ENCODE data around the gene SYNGR3. TPM values are rescaled to one million over a fixed set of nuclear protein-coding genes. Genes with fewer than 3 reads are reported as not detected.
"Not testable (repeated sequence)": the region's sequence is repeated elsewhere in the genome, so short reads cannot be mapped to it uniquely, and the experiment has no call there.

Gene SYNGR3
- total and polyA plus RNA-seq, 10 donors: 0.85 to 11.4 (median 2.8) TPM

DNA sequence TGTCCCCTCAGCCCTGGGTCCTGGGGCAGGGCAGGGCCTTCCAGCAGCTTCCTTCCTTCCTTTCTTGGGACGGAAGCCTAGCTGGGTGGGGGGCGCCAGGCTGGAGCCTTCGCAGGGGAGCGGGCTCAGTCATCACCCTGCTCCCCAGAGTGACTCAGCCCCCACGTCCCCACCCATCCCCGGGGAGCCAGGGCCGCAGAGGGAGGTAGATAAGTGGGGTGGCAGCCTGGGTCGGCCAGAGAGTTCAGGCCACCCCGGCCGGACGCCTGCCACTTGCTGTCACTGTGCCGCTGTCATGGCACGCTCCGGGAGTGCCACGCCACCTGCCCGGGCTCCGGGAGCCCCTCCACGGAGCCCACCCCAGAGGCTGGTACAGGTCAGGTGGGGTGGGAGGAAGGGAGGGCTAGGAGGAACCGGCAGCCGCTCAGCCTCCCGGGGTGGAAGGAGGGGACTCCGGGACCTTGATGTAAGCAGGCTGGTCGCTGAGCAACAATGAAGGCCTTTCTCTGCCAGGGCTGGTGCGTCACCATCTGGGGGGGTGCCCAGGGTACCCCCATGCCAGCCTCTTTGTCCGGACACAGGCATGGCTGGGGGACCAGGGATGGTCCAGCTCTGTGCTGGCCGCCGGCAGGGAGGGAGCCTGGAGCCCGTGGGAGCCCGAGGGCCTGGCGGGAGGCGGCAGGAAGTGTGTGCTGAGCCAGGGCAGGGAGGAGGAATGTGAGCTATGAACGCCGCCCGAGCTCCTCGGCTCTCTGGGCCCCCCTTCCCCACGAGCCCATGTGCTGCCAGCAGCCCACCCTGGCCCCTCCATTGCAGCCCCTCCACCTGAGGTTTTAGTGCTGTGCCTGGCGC, 43.5 kb downstream of the SYNGR3 start:
- WGBS, 5 donors: 5 to 22% (median 19%) methylated on average over 16 to 37 of the region's 37 CpGs
- TF ChIP-seq POLR2AphosphoS5 (IDR thresholded peaks at IDR 0.05) (peak; percentile 17 to 75 (median 64)), POLR2A (IDR thresholded peaks at IDR 0.05) (no peak)
- TF ChIP-seq, protein P1, sequence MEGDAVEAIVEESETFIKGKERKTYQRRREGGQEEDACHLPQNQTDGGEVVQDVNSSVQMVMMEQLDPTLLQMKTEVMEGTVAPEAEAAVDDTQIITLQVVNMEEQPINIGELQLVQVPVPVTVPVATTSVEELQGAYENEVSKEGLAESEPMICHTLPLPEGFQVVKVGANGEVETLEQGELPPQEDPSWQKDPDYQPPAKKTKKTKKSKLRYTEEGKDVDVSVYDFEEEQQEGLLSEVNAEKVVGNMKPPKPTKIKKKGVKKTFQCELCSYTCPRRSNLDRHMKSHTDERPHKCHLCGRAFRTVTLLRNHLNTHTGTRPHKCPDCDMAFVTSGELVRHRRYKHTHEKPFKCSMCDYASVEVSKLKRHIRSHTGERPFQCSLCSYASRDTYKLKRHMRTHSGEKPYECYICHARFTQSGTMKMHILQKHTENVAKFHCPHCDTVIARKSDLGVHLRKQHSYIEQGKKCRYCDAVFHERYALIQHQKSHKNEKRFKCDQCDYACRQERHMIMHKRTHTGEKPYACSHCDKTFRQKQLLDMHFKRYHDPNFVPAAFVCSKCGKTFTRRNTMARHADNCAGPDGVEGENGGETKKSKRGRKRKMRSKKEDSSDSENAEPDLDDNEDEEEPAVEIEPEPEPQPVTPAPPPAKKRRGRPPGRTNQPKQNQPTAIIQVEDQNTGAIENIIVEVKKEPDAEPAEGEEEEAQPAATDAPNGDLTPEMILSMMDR (IDR thresholded peaks at IDR 0.05 in 8 of 11, conservative IDR thresholded peaks at IDR 0.05 in 3 of 11): no peak
- DNase-seq: no peak
- peak overlapping the region; percentile 60 to 90 (median 84) for H3K27ac ChIP-seq
- intact Hi-C loops (cut with DNase I; ENCODE audit: low total_unique reads): no loop called here
- H3K36me3 ChIP-seq: peaks cover 0 to 39% (median 4%) of the 10 kb centered on the region in 6 donors
- no peaks in the 10 kb centered on the region for H3K9me3 ChIP-seq
- H3K4me3 ChIP-seq: peak overlapping the region; percentile 16 to 63 (median 34)
- peaks cover 18 to 97% (median 79%) of the 10 kb centered on the region in 6 donors for H3K4me1 ChIP-seq
- H3K27me3 ChIP-seq (replicated peaks in 1 of 7): peaks cover 0 to 20% (median 0%) of the 10 kb centered on the region in 7 donors

- H3K4me3 ChIP-seq: peak overlapping the region in 7 of 8 donors; percentile 16 to 63 (median 36)
- DNase-seq; H3K9me3 ChIP-seq; intact Hi-C loops (cut with DNase I; ENCODE audit: low total_unique reads): not testable (repeated sequence)
- peaks cover 0 to 39% (median 4%) of the 10 kb centered on the region in 6 donors for H3K36me3 ChIP-seq
- peak overlapping the region; percentile 60 to 90 (median 84) for H3K27ac ChIP-seq
- H3K27me3 ChIP-seq (replicated peaks in 1 of 7): peaks cover 0 to 15% (median 0%) of the 10 kb centered on the region in 7 donors
- 24 to 66% (median 54%) methylated on average over 6 to 16 of the region's 32 CpGs for WGBS, 5 donors
- H3K4me1 ChIP-seq: peaks cover 18 to 97% (median 81%) of the 10 kb centered on the region in 6 donors
Measured at GRCh38 chr16:2033909-2034695, 44.3 kb downstream of the SYNGR3 start.

DNA sequence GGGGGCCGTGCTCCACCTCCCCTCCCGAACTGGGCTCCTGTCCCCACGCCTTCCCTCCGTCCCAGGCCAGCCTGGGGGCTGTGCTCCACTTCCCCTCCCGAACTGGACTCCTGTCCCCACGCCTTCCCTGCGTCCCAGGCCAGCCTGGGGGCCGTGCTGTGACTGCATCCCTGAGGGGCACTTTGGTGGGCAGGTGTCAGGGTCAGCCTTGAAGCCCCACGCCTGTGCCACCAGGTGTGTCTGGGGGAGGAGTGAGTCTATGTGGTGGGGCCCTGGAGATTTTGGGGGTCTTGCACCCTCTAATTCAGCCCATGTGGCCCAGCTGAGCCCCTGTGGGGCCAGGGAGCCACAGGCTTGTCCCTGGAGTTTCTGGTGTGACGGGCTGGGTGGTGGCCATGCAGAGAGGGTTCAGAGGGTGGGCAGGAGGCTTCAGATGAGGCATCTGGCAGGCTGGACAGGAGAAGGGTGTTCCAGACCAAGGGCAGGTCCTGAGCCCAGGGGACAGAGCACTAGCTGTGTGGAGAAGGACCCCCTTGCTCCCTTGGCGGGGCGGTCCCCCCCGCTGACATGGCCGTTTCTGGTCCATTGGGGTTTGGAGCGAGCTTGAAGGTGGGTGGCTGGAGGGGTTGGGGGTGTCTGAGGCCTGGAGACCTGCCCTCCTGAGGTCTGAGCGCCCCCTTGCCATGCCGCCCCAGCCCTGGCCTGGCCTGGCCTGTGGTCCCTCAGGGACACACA, 45.1 kb downstream of the SYNGR3 start:
- H3K27ac ChIP-seq: peak overlapping the region; percentile 53 to 85 (median 78)
- peak overlapping the region in 4 of 8 donors; percentile 12 to 49 (median 31) for H3K4me3 ChIP-seq
- peaks cover 0 to 13% (median 0%) of the 10 kb centered on the region in 7 donors for H3K27me3 ChIP-seq (replicated peaks in 1 of 7)
- H3K4me1 ChIP-seq: peaks cover 21 to 97% (median 81%) of the 10 kb centered on the region in 6 donors
- no peaks in the 10 kb centered on the region for H3K9me3 ChIP-seq
- intact Hi-C loops (cut with DNase I; ENCODE audit: low total_unique reads): no loop called here
- peaks cover 0 to 34% (median 4%) of the 10 kb centered on the region in 6 donors for H3K36me3 ChIP-seq
- TF ChIP-seq POLR2A (IDR thresholded peaks at IDR 0.05) (no peak), POLR2AphosphoS5 (IDR thresholded peaks at IDR 0.05) (peak in 2 of 3 donors; percentile 26 to 28)
- WGBS, 5 donors: 73 to 83% (median 77%) methylated on average over 14 to 17 of the region's 17 CpGs
- no peak for DNase-seq

GRCh38 chr16:2035431-2036199, 45.8 kb downstream of the SYNGR3 start:
- WGBS, 5 donors: 56 to 81% (median 68%) methylated on average over 9 to 34 of the region's 34 CpGs
- Histone ChIP-seq H3K9me3 (no peaks in the 10 kb centered on the region), H3K27me3 (replicated peaks in 1 of 7) (peaks cover 0 to 13% (median 0%) of the 10 kb centered on the region in 7 donors), H3K36me3 (peaks cover 0 to 34% (median 4%) of the 10 kb centered on the region in 6 donors), H3K27ac (peak overlapping the region; percentile 63 to 85 (median 78)), H3K4me3 (peak overlapping the region in 4 of 8 donors; percentile 12 to 49 (median 31)), H3K4me1 (peaks cover 23 to 97% (median 80%) of the 10 kb centered on the region in 6 donors)
- TF ChIP-seq, protein P1 (IDR thresholded peaks at IDR 0.05 in 8 of 11, conservative IDR thresholded peaks at IDR 0.05 in 3 of 11): no peak
- TF ChIP-seq POLR2AphosphoS5 (IDR thresholded peaks at IDR 0.05): peak in 2 of 3 donors; percentile 50 to 55
- DNase-seq: no peak
- intact Hi-C loops (cut with DNase I; ENCODE audit: low total_unique reads): no loop called here

Measured in spleen (tissue), 11 donors.